ENCODE data around the gene CD48.

DNA sequence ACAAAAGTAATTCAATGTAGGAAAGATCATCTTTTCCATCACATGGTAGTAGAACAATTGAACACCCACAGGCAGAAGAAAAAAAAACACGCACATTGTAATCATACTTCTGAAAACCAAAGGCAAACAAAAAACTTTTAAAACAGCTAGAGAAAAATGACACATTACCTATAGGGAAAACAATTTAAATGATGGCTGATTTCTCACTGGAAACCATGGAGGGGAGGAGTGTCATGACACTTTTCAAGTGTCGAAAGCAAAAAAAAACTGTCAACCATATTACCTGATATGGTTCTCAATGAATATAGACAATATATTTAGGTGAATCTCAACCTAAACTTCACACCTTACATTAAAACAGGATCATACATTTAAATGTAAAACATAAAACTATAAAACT, 26.6 kb upstream of the CD48 start:
- TF ChIP-seq CTCF (conservative IDR thresholded peaks at IDR 0.05; ENCODE audit: low read length) (no peak), EZH2phosphoT487 (IDR thresholded peaks at IDR 0.05; ENCODE audit: borderline replicate concordance) (no peak)
